PC-3 (cell line): ENCODE data around the gene MRPS22. TPM values are rescaled to one million over a fixed set of nuclear protein-coding genes. Genes with fewer than 3 reads are reported as not detected.

Experiments
- ATAC-seq: fragments of 200-7000 bp; cut with Tn5 transposase; 2 replicates; pipeline ENCODE4 v1.9.1; 2020; ENCODE audit warnings: mild to moderate bottlenecking, moderate library complexity
- BruUV-seq: library from RNA; stranded (reverse); fragments of 400-500 nt; replicated peaks from 2 replicates; lab custom pipeline; 2021; lab: Mats Ljungman, UMichigan
- CTCF ChIA-PET: fragments of 300-600 bp; sonication (Branson Sonifier 250); formaldehyde crosslinking; loops from one replicate; lab custom pipeline; 2022; ENCODE audit warnings: antibody characterized with exemption; lab: Charles Lee
- POLR2A ChIA-PET: fragments of 300-600 bp; sonication (Branson Sonifier 250); formaldehyde crosslinking; loops from one replicate; lab custom pipeline; 2022; ENCODE audit warnings: antibody characterized with exemption; ENCODE audit not compliant: unreplicated experiment; lab: Charles Lee
- DNase-seq: peaks from one replicate; pipeline ENCODE4 v3.0.0-alpha.2; 2015
- H2AFZ ChIP-seq: fragments of 300-600 bp; sonication (generic); 2 replicates; pipeline ENCODE4 v1.6.0; 2016; ENCODE audit warnings: antibody characterized with exemption, low read length
- H3F3A ChIP-seq: fragments of 300-600 bp; sonication (generic); one replicate; pipeline ENCODE4 v1.6.0; 2017; ENCODE audit warnings: antibody characterized with exemption, low read length, control low read depth, mild to moderate bottlenecking; ENCODE audit not compliant: unreplicated experiment
- H3K27ac ChIP-seq: fragments of 300-600 bp; sonication (generic); 2 replicates; pipeline ENCODE4 v1.5.1; 2016; ENCODE audit warnings: mild to moderate bottlenecking, low read length
- H3K27me3 ChIP-seq: fragments of 300-600 bp; sonication (generic); 2 replicates; pipeline ENCODE4 v1.6.1; 2016; ENCODE audit warnings: low read length, mixed read lengths
- H3K36me3 ChIP-seq: fragments of 300-600 bp; sonication (generic); 2 replicates; pipeline ENCODE4 v1.6.1; 2016; ENCODE audit warnings: low read depth, mixed run types, low read length, mixed read lengths
- H3K4me1 ChIP-seq: fragments of 300-600 bp; sonication (generic); 2 replicates; pipeline ENCODE4 v1.5.1; 2016; ENCODE audit warnings: low read length; ENCODE audit not compliant: insufficient read depth
- H3K4me2 ChIP-seq: fragments of 300-600 bp; sonication (generic); 2 replicates; pipeline ENCODE4 v1.6.0; 2016; ENCODE audit warnings: low read length
- H3K4me3 ChIP-seq: fragments of 300-600 bp; sonication (generic); 2 replicates; pipeline ENCODE4 v1.5.1; 2016; ENCODE audit warnings: mild to moderate bottlenecking, low read length, mixed read lengths
- H3K79me2 ChIP-seq: fragments of 300-600 bp; sonication (generic); 2 replicates; pipeline ENCODE4 v1.6.1; 2017; ENCODE audit warnings: low read length, mixed read lengths
- H3K9ac ChIP-seq: fragments of 300-600 bp; sonication (generic); 2 replicates; pipeline ENCODE4 v1.6.0; 2016; ENCODE audit warnings: mild to moderate bottlenecking, low read length
- H3K9me2 ChIP-seq: fragments of 300-600 bp; sonication (generic); replicated peaks from 2 replicates; pipeline ENCODE4 v1.6.1; 2016; ENCODE audit warnings: mixed run types, low read length, mixed read lengths
- H3K9me3 ChIP-seq: fragments of 300-600 bp; sonication (generic); 2 replicates; pipeline ENCODE4 v1.6.1; 2016; ENCODE audit warnings: low read length, mixed read lengths
- H4K20me1 ChIP-seq: fragments of 300-600 bp; sonication (generic); 2 replicates; pipeline ENCODE4 v1.6.1; 2016; ENCODE audit warnings: low read length, mixed read lengths
- CTCF ChIP-seq: fragments of 300-600 bp; sonication (generic); conservative IDR thresholded peaks from 2 replicates; pipeline ENCODE4 v1.5.1; 2017; ENCODE audit warnings: antibody characterized with exemption, low read depth, mild to moderate bottlenecking, low read length
- EZH2 ChIP-seq: fragments of 300-600 bp; sonication (generic); IDR thresholded peaks from one replicate; pipeline ENCODE4 v1.6.1; 2017; ENCODE audit warnings: antibody characterized with exemption, mild to moderate bottlenecking, low read length; ENCODE audit not compliant: unreplicated experiment
- EZH2phosphoT487 ChIP-seq: fragments of 300-600 bp; sonication (generic); IDR thresholded peaks from 2 replicates; pipeline ENCODE4 v1.6.1; 2018; ENCODE audit warnings: mild to moderate bottlenecking, antibody characterized with exemption, low read length, borderline replicate concordance
- intact Hi-C: fragments of 100-400 bp; cut with micrococcal nuclease; formaldehyde crosslinking; loops from 2 replicates; pipeline ENCODE4 v1.9.0; 2023
- total RNA-seq: library from RNA; depleted of rRNA; stranded (reverse); fragments of >200 nt; gene quantifications from 2 replicates; pipeline ENCODE4 v1.2.3, GENCODE V29; 2014

MRPS22 gene
- total RNA-seq, 1 experiment from 2014 or later: 73.3 TPM

GRCh38 chr3:139303216-139303615, 40.6 kb upstream of the MRPS22 start:
- intact Hi-C loops: no loop called here
- Histone ChIP-seq H3K36me3 (no peaks in the 10 kb centered on the region), H3K4me1 (peaks cover 55% of the 10 kb centered on the region), H4K20me1 (no peaks in the 10 kb centered on the region), H3K9me2 (no peaks in the 10 kb centered on the region), H3K4me3 (no peak overlapping the region), H3K27ac (peak overlapping the region; percentile 55), H3K27me3 (no peaks in the 10 kb centered on the region), H3K79me2 (no peaks in the 10 kb centered on the region), H3F3A (no peaks in the 10 kb centered on the region), H2AFZ (0 out of 2 replicates have a peak overlapping the region, but pooled peaks have one; percentile 2), H3K4me2 (peak overlapping the region; percentile 49), H3K9ac (no peak overlapping the region), H3K9me3 (no peaks in the 10 kb centered on the region)
- BruUV-seq: no TSS peak
- TF ChIP-seq CTCF: no peak
- no peak for TF ChIP-seq EZH2
- no peak for TF ChIP-seq EZH2phosphoT487
- CTCF ChIA-PET: no interaction called here
- ATAC-seq: no peak
- POLR2A ChIA-PET: no interaction called here
- no peak for DNase-seq

GRCh38 chr3:139304383-139304782, 39.4 kb upstream of the MRPS22 start:
- ATAC-seq (no peak), DNase-seq (no peak)
- BruUV-seq: no TSS peak
- Histone ChIP-seq H3K4me1 (peaks cover 58% of the 10 kb centered on the region), H3K9ac (no peak overlapping the region), H3K79me2 (no peaks in the 10 kb centered on the region), H3K4me2 (no peak overlapping the region), H3F3A (no peaks in the 10 kb centered on the region), H3K36me3 (no peaks in the 10 kb centered on the region), H3K27me3 (no peaks in the 10 kb centered on the region), H2AFZ (no peak overlapping the region), H3K27ac (no peak overlapping the region), H3K9me3 (no peaks in the 10 kb centered on the region), H3K4me3 (no peak overlapping the region), H4K20me1 (no peaks in the 10 kb centered on the region), H3K9me2 (no peaks in the 10 kb centered on the region)
- TF ChIP-seq EZH2phosphoT487: no peak
- no peak for TF ChIP-seq EZH2
- no peak for TF ChIP-seq CTCF
- ChIA-PET POLR2A (no interaction called here), CTCF (no interaction called here)
- intact Hi-C loops: no loop called here

- Histone ChIP-seq H2AFZ (no peak overlapping the region), H4K20me1 (no peaks in the 10 kb centered on the region), H3K36me3 (no peaks in the 10 kb centered on the region), H3F3A (peaks cover 3% of the 10 kb centered on the region), H3K4me2 (no peak overlapping the region), H3K9ac (no peak overlapping the region), H3K4me1 (peaks cover 62% of the 10 kb centered on the region), H3K9me3 (no peaks in the 10 kb centered on the region), H3K9me2 (no peaks in the 10 kb centered on the region), H3K79me2 (no peaks in the 10 kb centered on the region), H3K4me3 (no peak overlapping the region), H3K27me3 (no peaks in the 10 kb centered on the region), H3K27ac (no peak overlapping the region)
- CTCF ChIA-PET: no interaction called here
- ATAC-seq: no peak
- intact Hi-C loops: no loop called here
- DNase-seq: no peak
- POLR2A ChIA-PET: no interaction called here
- TF ChIP-seq EZH2 (no peak), EZH2phosphoT487 (no peak), CTCF (no peak)
- no TSS peak for BruUV-seq
Measured at GRCh38 chr3:139306078-139306477, 37.7 kb upstream of the MRPS22 start.
